ENCODE data around the gene CAMK1D. TPM values are rescaled to one million over a fixed set of nuclear protein-coding genes. Genes with fewer than 3 reads are reported as not detected.

The CAMK1D gene
- total and polyA plus RNA-seq, 9 donors: 1.8 to 11.7 (median 5.5) TPM

- WGBS, 3 donors: 90 to 92% (median 90%) methylated on average over 5 of the region's 5 CpGs
- H3K27ac ChIP-seq: no peak overlapping the region
- DNase-seq: no peak
- H3K4me1 ChIP-seq (ENCODE audit: insufficient read depth): peaks cover 13% of the 10 kb centered on the region
- TF ChIP-seq EP300 (IDR thresholded peaks at IDR 0.05) (no peak), POLR2A (IDR thresholded peaks at IDR 0.05) (no peak), CTCF (IDR thresholded peaks at IDR 0.05) (no peak)
- no peak overlapping the region for H3K4me3 ChIP-seq
- intact Hi-C loops (cut with DNase I): no loop called here
- no peaks in the 10 kb centered on the region for H3K27me3 ChIP-seq
- no peaks in the 10 kb centered on the region for H3K9me3 ChIP-seq
- no peaks in the 10 kb centered on the region for H3K36me3 ChIP-seq
These were observed 177.0 kb downstream of the CAMK1D start for GRCh38 chr10:12526311-12526710.

- TF ChIP-seq EP300 (IDR thresholded peaks at IDR 0.05): no peak
- no peak for TF ChIP-seq POLR2A (IDR thresholded peaks at IDR 0.05)
- no peak for TF ChIP-seq CTCF (IDR thresholded peaks at IDR 0.05)
- Histone ChIP-seq H3K9me3 (no peaks in the 10 kb centered on the region), H3K36me3 (no peaks in the 10 kb centered on the region), H3K4me3 (no peak overlapping the region), H3K4me1 (ENCODE audit: insufficient read depth) (peaks cover 16% of the 10 kb centered on the region), H3K27me3 (no peaks in the 10 kb centered on the region), H3K27ac (peak overlapping the region in 1 of 2 donors; percentile 0)
- peak; percentile 33 to 90 (median 73) for DNase-seq
- 9 to 21% (median 12%) methylated on average over 9 of the region's 9 CpGs for WGBS, 3 donors
- intact Hi-C loops (cut with DNase I): no loop called here
These were observed 180.6 kb downstream of the CAMK1D start for GRCh38 chr10:12529976-12530375.

GRCh38 chr10:12531305-12532220 lies 182.2 kb downstream of the CAMK1D start:
- 21 to 35% (median 31%) methylated on average over 12 of the region's 12 CpGs for WGBS, 3 donors
- intact Hi-C loops (cut with DNase I): no loop called here
- Histone ChIP-seq H3K4me1 (ENCODE audit: insufficient read depth) (peaks cover 16% of the 10 kb centered on the region), H3K4me3 (no peak overlapping the region), H3K9me3 (no peaks in the 10 kb centered on the region), H3K27me3 (no peaks in the 10 kb centered on the region), H3K27ac (no peak overlapping the region), H3K36me3 (no peaks in the 10 kb centered on the region)
- peak; percentile 62 to 86 (median 66) for DNase-seq
- no peak for TF ChIP-seq EP300 (IDR thresholded peaks at IDR 0.05)

GRCh38 chr10:12533151-12533550 lies 183.8 kb downstream of the CAMK1D start:
- peaks cover 16% of the 10 kb centered on the region for H3K4me1 ChIP-seq (ENCODE audit: insufficient read depth)
- H3K9me3 ChIP-seq: no peaks in the 10 kb centered on the region
- no peaks in the 10 kb centered on the region for H3K36me3 ChIP-seq
- intact Hi-C loops (cut with DNase I): no loop called here
- TF ChIP-seq POLR2A (IDR thresholded peaks at IDR 0.05) (no peak), CTCF (IDR thresholded peaks at IDR 0.05) (no peak), EP300 (IDR thresholded peaks at IDR 0.05) (no peak)
- 71 to 79% (median 78%) methylated on average over 4 of the region's 4 CpGs for whole genome bisulfite sequencing, 3 donors
- H3K4me3 ChIP-seq: no peak overlapping the region
- no peak for DNase-seq
- H3K27ac ChIP-seq: no peak overlapping the region
- no peaks in the 10 kb centered on the region for H3K27me3 ChIP-seq

- no peak for DNase-seq
These were observed 184.4 kb downstream of the CAMK1D start for GRCh38 chr10:12533723-12534122.

More at GRCh38 chr10:12533723-12534122, 184.4 kb downstream of the CAMK1D start:
- no peaks in the 10 kb centered on the region for H3K36me3 ChIP-seq
- no peak overlapping the region for H3K4me3 ChIP-seq
- intact Hi-C loops (cut with DNase I): no loop called here
- peaks cover 16% of the 10 kb centered on the region for H3K4me1 ChIP-seq (ENCODE audit: insufficient read depth)
- no peaks in the 10 kb centered on the region for H3K9me3 ChIP-seq
- no peak overlapping the region for H3K27ac ChIP-seq
- no peaks in the 10 kb centered on the region for H3K27me3 ChIP-seq
- TF ChIP-seq CTCF (IDR thresholded peaks at IDR 0.05) (no peak), POLR2A (IDR thresholded peaks at IDR 0.05) (no peak), EP300 (IDR thresholded peaks at IDR 0.05) (no peak)
- 73 to 83% (median 81%) methylated on average over 3 of the region's 3 CpGs for WGBS, 3 donors
